Glomerular endothelial cell (primary cell): ENCODE results near the gene ALG10. TPM values are rescaled to one million over a fixed set of nuclear protein-coding genes. Genes with fewer than 3 reads are reported as not detected.
"Not testable (repeated sequence)": the region's sequence is repeated elsewhere in the genome, so short reads cannot be mapped to it uniquely, and the experiment has no call there.

Experiments
- DNase-seq: peaks from one replicate; pipeline ENCODE4 v3.0.0-alpha.2; 2011; ENCODE audit warnings: low read depth, low spot score; ENCODE audit errors: extremely low read depth
- total RNA-seq: library from RNA; depleted of rRNA; stranded (reverse); fragments of >200 nt; gene quantifications from 2 replicates; pipeline ENCODE4 v1.2.3, GENCODE V29; 2015

Gene ALG10
- 5.7 and 9.9 TPM in 2 replicates for total RNA-seq

- DNase-seq, result peak; percentile 92
Measured at GRCh38 chr12:34022079-34022830, at the start of gene ALG10. TSS of gene ALG10 (plus strand) at chr12:34022496. CDS start at chr12:34022600, 104 bp downstream.

- DNase-seq, result not testable (repeated sequence)
Measured at GRCh38 chr12:33972884-33973283, 49.4 kb upstream of the ALG10 start.

- DNase-seq, result no peak
Measured at GRCh38 chr12:33977887-33978286, 44.4 kb upstream of the ALG10 start.

- DNase-seq, result no peak
Measured at GRCh38 chr12:33988197-33988805, 34.0 kb upstream of the ALG10 start.

GRCh38 chr12:33988913-33989312 is 33.4 kb upstream of the ALG10 start:
- DNase-seq, result no peak

- no peak for DNase-seq
Measured at GRCh38 chr12:33994857-33995808, 27.2 kb upstream of the ALG10 start.

- not testable (repeated sequence) for DNase-seq
Measured at GRCh38 chr12:34008835-34009234, 13.5 kb upstream of the ALG10 start.

GRCh38 chr12:34016361-34016760 is 5.9 kb upstream of the ALG10 start:
- no peak for DNase-seq

GRCh38 chr12:34021071-34021470 is 1.2 kb upstream of the ALG10 start:
- no peak for DNase-seq

- not testable (repeated sequence) for DNase-seq
Measured at GRCh38 chr12:34027661-34028060, 5.4 kb downstream of the ALG10 start.

GRCh38 chr12:34030591-34030990 is 8.3 kb downstream of the ALG10 start:
- no peak for DNase-seq

GRCh38 chr12:34033628-34034296 is 11.5 kb downstream of the ALG10 start:
- DNase-seq, result peak; percentile 27

GRCh38 chr12:34038357-34038756 is 16.1 kb downstream of the ALG10 start:
- DNase-seq, result not testable (repeated sequence)

GRCh38 chr12:34046570-34046969 is 24.3 kb downstream of the ALG10 start:
- DNase-seq, result no peak

- DNase-seq, result not testable (repeated sequence)
Measured at GRCh38 chr12:34047855-34048254, 25.6 kb downstream of the ALG10 start.

- no peak for DNase-seq
Measured at GRCh38 chr12:34048714-34049113, 26.4 kb downstream of the ALG10 start.

GRCh38 chr12:34051486-34051885 is 29.2 kb downstream of the ALG10 start:
- DNase-seq, result no peak

GRCh38 chr12:34054938-34055337 is 32.6 kb downstream of the ALG10 start:
- DNase-seq, result no peak
